HEK293T (cell line): ENCODE measurements around the gene DNPEP.

Experiments used
- BHLHE40 ChIP-seq: fragments of 450-650 bp; IDR thresholded peaks from 2 replicates; pipeline ENCODE4 v1.6.1; 2016; ENCODE audit warnings: mild to moderate bottlenecking, moderate library complexity, borderline replicate concordance
- ELF4 ChIP-seq: fragments of 450-650 bp; IDR thresholded peaks from 2 replicates; pipeline ENCODE4 v1.6.1; 2017; ENCODE audit warnings: antibody characterized with exemption
- FOXM1 ChIP-seq: fragments of 450-650 bp; IDR thresholded peaks from 2 replicates; pipeline ENCODE4 v1.6.1; 2017; ENCODE audit warnings: mild to moderate bottlenecking, borderline replicate concordance
- HDGF ChIP-seq: fragments of 450-650 bp; IDR thresholded peaks from 2 replicates; pipeline ENCODE4 v1.6.1; 2017; ENCODE audit warnings: antibody characterized with exemption, borderline replicate concordance
- L3MBTL2 ChIP-seq: fragments of 450-650 bp; conservative IDR thresholded peaks from 2 replicates; pipeline ENCODE4 v1.6.1; 2016; ENCODE audit warnings: mild to moderate bottlenecking
- SP1 ChIP-seq: fragments of 450-650 bp; IDR thresholded peaks from 2 replicates; pipeline ENCODE4 v1.6.1; 2017
- SUZ12 ChIP-seq: fragments of 450-650 bp; IDR thresholded peaks from 2 replicates; pipeline ENCODE4 v1.6.1; 2016; ENCODE audit warnings: mild to moderate bottlenecking
- ZNF384 ChIP-seq: fragments of 450-650 bp; IDR thresholded peaks from 2 replicates; pipeline ENCODE4 v1.6.1; 2016
- TF ChIP-seq, protein P1 (sequence below): fragments of 450-650 bp; IDR thresholded peaks from 2 replicates; pipeline ENCODE4 v1.6.1; 2016

DNA sequence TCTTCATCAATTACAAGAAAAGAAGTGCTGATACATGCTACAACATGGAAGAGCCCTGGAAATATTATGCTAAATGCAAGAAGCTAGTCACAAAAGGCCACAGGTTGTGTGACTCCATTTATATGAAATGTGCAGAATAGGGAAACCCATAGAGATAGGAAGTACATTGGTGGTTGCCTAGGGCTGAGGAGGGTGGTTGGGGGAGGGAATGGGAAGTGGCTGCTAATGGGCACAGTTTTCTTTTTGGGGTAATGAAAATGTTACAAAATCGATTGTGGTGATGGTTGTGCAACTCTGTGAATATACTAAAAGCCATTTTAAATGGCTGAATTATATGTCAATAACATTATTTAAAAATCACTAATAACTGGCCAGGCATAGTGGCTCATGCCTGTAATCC, 30.9 kb downstream of the DNPEP start:
- TF ChIP-seq ELF4 (no peak), BHLHE40 (no peak), SP1 (no peak), FOXM1 (no peak), HDGF (no peak), ZNF384 (no peak), L3MBTL2 (no peak), SUZ12 (no peak)
- TF ChIP-seq, protein P1, sequence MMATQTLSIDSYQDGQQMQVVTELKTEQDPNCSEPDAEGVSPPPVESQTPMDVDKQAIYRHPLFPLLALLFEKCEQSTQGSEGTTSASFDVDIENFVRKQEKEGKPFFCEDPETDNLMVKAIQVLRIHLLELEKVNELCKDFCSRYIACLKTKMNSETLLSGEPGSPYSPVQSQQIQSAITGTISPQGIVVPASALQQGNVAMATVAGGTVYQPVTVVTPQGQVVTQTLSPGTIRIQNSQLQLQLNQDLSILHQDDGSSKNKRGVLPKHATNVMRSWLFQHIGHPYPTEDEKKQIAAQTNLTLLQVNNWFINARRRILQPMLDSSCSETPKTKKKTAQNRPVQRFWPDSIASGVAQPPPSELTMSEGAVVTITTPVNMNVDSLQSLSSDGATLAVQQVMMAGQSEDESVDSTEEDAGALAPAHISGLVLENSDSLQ = no peak
